SK-N-SH (cell line): ENCODE measurements around the gene ANKRD2. TPM values are rescaled to one million over a fixed set of nuclear protein-coding genes. Genes with fewer than 3 reads are reported as not detected.
A peak's percentile ranks its signal among the peaks of the same experiment; 100 is the strongest.

Source experiments
- CTCF ChIA-PET: fragments of 300-600, 350-600 bp; formaldehyde crosslinking; extraction: SDS; loops from one replicate; lab custom pipeline; 2021; lab: Yijun Ruan, JAX
- POLR2A ChIA-PET: fragments of 350-600 bp; sonication (Branson Sonifier 250); formaldehyde crosslinking; extraction: SDS; loops from one replicate; lab custom pipeline; 2020; ENCODE audit warnings: antibody characterized with exemption, inconsistent platforms; lab: Yijun Ruan, JAX
- DNase-seq: peaks from one replicate; pipeline ENCODE4 v3.0.0; 2012
- H2AFZ ChIP-seq: fragments of 200-600 bp; sonication (generic); 2 replicates; pipeline ENCODE4 v1.8.1; 2016; ENCODE audit warnings: antibody characterized with exemption, mild to moderate bottlenecking, low read depth
- H3F3A ChIP-seq: fragments of 200-600 bp; sonication (generic); replicated peaks from 2 replicates; pipeline ENCODE3; 2016; ENCODE audit warnings: antibody characterized with exemption, mild to moderate bottlenecking; ENCODE audit not compliant: insufficient read depth
- H3K27ac ChIP-seq, 2 experiments: fragments of 200-500 bp in 1 of 2; fragments of 200-600 bp in 1 of 2; sonication (Bioruptor generic) in 1 of 2; sonication (generic), shearing (Covaris generic) in 1 of 2; 2 replicates each; pipeline versions ENCODE4 v1.5.1 to v1.6.1; 2014 to 2016; ENCODE audit warnings: low read depth in 2 of 2, inconsistent platforms in 1 of 2, low read length in 1 of 2, mild to moderate bottlenecking in 1 of 2, mixed read lengths in 1 of 2
- H3K27me3 ChIP-seq: fragments of 200-600 bp; sonication (generic), shearing (Covaris generic); 2 replicates; pipeline ENCODE4 v1.6.1; 2016; ENCODE audit warnings: mixed run types; ENCODE audit not compliant: insufficient read depth
- H3K36me3 ChIP-seq, 2 experiments: fragments of 200-500 bp in 1 of 2; fragments of 200-600 bp in 1 of 2; sonication (Bioruptor generic) in 1 of 2; sonication (generic) in 1 of 2; replicated peaks in 1 of 2; 2 replicates each; pipeline versions ENCODE3 to v1.5.1; 2014 to 2016; ENCODE audit warnings: low read length in 1 of 2, mild to moderate bottlenecking in 1 of 2; ENCODE audit not compliant: insufficient read depth in 2 of 2, control insufficient read depth in 1 of 2
- H3K4me1 ChIP-seq, 2 experiments: fragments of 200-500 bp in 1 of 2; fragments of 200-600 bp in 1 of 2; sonication (Bioruptor generic) in 1 of 2; sonication (generic), shearing (Covaris generic) in 1 of 2; 2 replicates each; pipeline versions ENCODE4 v1.5.1 to v1.6.1; 2014 to 2016; ENCODE audit warnings: low read depth in 1 of 2, low read length in 1 of 2, mixed run types in 1 of 2; ENCODE audit not compliant: insufficient read depth in 2 of 2, control insufficient read depth in 1 of 2
- H3K4me2 ChIP-seq: fragments of 200-600 bp; sonication (generic), shearing (Covaris generic); 2 replicates; pipeline ENCODE4 v1.6.1; 2017; ENCODE audit warnings: mixed run types
- H3K4me3 ChIP-seq, 2 experiments: fragments of 200-500 bp in 1 of 2; fragments of 200-600 bp in 1 of 2; sonication (Bioruptor generic) in 1 of 2; sonication (generic), shearing (Covaris generic) in 1 of 2; 2 replicates each; pipeline versions ENCODE4 v1.5.1 to v1.8.1; 2014 to 2016; ENCODE audit warnings: low read depth in 2 of 2, inconsistent platforms in 1 of 2, low read length in 1 of 2, mild to moderate bottlenecking in 1 of 2, mixed read lengths in 1 of 2, moderate library complexity in 1 of 2
- H3K79me2 ChIP-seq: fragments of 200-600 bp; sonication (generic); 2 replicates; pipeline ENCODE4 v1.8.1; 2017; ENCODE audit warnings: mild to moderate bottlenecking; ENCODE audit not compliant: insufficient read depth
- H3K9ac ChIP-seq: fragments of 200-600 bp; sonication (generic); 2 replicates; pipeline ENCODE4 v1.6.1; 2017; ENCODE audit warnings: mixed run types
- H3K9me2 ChIP-seq: fragments of 200-600 bp; sonication (generic); 2 replicates; pipeline ENCODE4 v1.6.1; 2017; ENCODE audit warnings: mixed run types
- H3K9me3 ChIP-seq: fragments of 200-600 bp; sonication (generic); 2 replicates; pipeline ENCODE4 v1.6.1; 2017; ENCODE audit warnings: mixed run types, mild to moderate bottlenecking, moderate library complexity
- H4K20me1 ChIP-seq: fragments of 200-600 bp; sonication (generic); 2 replicates; pipeline ENCODE4 v1.6.1; 2017; ENCODE audit warnings: mild to moderate bottlenecking, mixed run types; ENCODE audit not compliant: insufficient read depth
- CTCF ChIP-seq: fragments of 200-600 bp; sonication (generic); IDR thresholded peaks from 2 replicates; pipeline ENCODE4 v1.6.1; 2017; ENCODE audit warnings: antibody characterized with exemption, mild to moderate bottlenecking, moderate library complexity
- IRF3 ChIP-seq: fragments of 150-350 bp; IDR thresholded peaks from 2 replicates; pipeline ENCODE4 v1.6.1; 2016; ENCODE audit warnings: mild to moderate bottlenecking, low read depth, low read length
- SMC3 ChIP-seq: IDR thresholded peaks from 2 replicates; pipeline ENCODE4 v1.6.1; 2012; ENCODE audit warnings: low read depth, low read length, improper control_type of control experiment
- TCF12 ChIP-seq: IDR thresholded peaks from 2 replicates; pipeline ENCODE4 v1.4.0; 2012
- USF2 ChIP-seq: fragments of 150-350 bp; IDR thresholded peaks from 2 replicates; pipeline ENCODE4 v1.6.1; 2017; ENCODE audit warnings: antibody characterized with exemption, low read length, low read depth, borderline replicate concordance
- YY1 ChIP-seq: IDR thresholded peaks from 2 replicates; pipeline ENCODE4 v1.4.0; 2012; ENCODE audit warnings: low read depth, mild to moderate bottlenecking
- WGBS: methylation state at CpG from one replicate; pipeline ENCODE4 v1.1.6; 2017; ENCODE audit warnings: low lambda C conversion rate; 5-methylcytosine and 5-hydroxymethylcytosine counted together
- polyA plus RNA-seq, 3 experiments: library from polyadenylated mRNA; depleted of rRNA; stranded (reverse); fragments of >200 nt; gene quantifications; 2 replicates each; pipeline ENCODE4 v1.2.3, GENCODE V29; 2012

The ANKRD2 gene
- polyA plus RNA-seq, 1 of the 3 experiments (the other 2 are of a cell fraction): 0.72 TPM

GRCh38 chr10:97582169-97582568, 9.6 kb downstream of the ANKRD2 start:
- peak; percentile 5 for DNase-seq

GRCh38 chr10:97583476-97583875, 10.9 kb downstream of the ANKRD2 start:
- no peaks in the 10 kb centered on the region for H3K27me3 ChIP-seq
- no peaks in the 10 kb centered on the region for H3F3A ChIP-seq
- peak; percentile 22 for DNase-seq
- ChIA-PET CTCF (interaction anchor here (1.4 to 7.1 kb wide), 3 partner anchors 12 to 30 kb away, joined by 4 to 60 read pairs (median 7); partner anchors contain the start of gene ANKRD2), POLR2A (interaction anchor here (0.9 kb wide), 1 partner anchor 10 kb away, joined by 3 read pairs; no protein-coding TSS in a partner anchor)
- TF ChIP-seq SMC3 (no peak), YY1 (no peak), TCF12 (no peak), USF2 (no peak), IRF3 (no peak), CTCF (no peak)
- H3K4me2 ChIP-seq: no peak overlapping the region
- H3K4me1 ChIP-seq: peaks cover 0 to 21% of the 10 kb centered on the region in 2 experiments; a peak in 1 of 4 replicates
- no peaks in the 10 kb centered on the region for H4K20me1 ChIP-seq
- no peak overlapping the region for H3K9ac ChIP-seq
- H3K36me3 ChIP-seq: no peaks in the 10 kb centered on the region
- WGBS: 95% methylated on average over 6 of the region's 13 CpGs
- H3K9me3 ChIP-seq: no peaks in the 10 kb centered on the region
- H3K4me3 ChIP-seq: no peak overlapping the region
- H3K79me2 ChIP-seq: no peaks in the 10 kb centered on the region
- H3K27ac ChIP-seq: peak overlapping the region in 1 of 2 experiments; percentile 62; a peak in 2 of 4 replicates
- peak overlapping the region; percentile 85; the same call in 1 of the 2 replicates for H2AFZ ChIP-seq
- no peaks in the 10 kb centered on the region for H3K9me2 ChIP-seq

More at GRCh38 chr10:97582169-97582568, 9.6 kb downstream of the ANKRD2 start:
- no peak overlapping the region for H3K9ac ChIP-seq
- no peaks in the 10 kb centered on the region for H3K27me3 ChIP-seq
- no peaks in the 10 kb centered on the region for H3F3A ChIP-seq
- no peaks in the 10 kb centered on the region for H3K36me3 ChIP-seq
- H3K4me3 ChIP-seq: no peak overlapping the region
- 92% methylated on average over 6 of the region's 8 CpGs for WGBS
- H4K20me1 ChIP-seq: no peaks in the 10 kb centered on the region
- no peaks in the 10 kb centered on the region for H3K9me2 ChIP-seq
- no peaks in the 10 kb centered on the region for H3K79me2 ChIP-seq
- H3K27ac ChIP-seq: no peak overlapping the region
- peaks cover 0 to 21% of the 10 kb centered on the region in 2 experiments; a peak in 1 of 4 replicates for H3K4me1 ChIP-seq
- H3K9me3 ChIP-seq: no peaks in the 10 kb centered on the region
- no peak overlapping the region for H3K4me2 ChIP-seq
- ChIA-PET CTCF (interaction anchor here (1.4 to 7.1 kb wide), 2 partner anchors 8 to 10 kb away, joined by 4 to 60 read pairs; partner anchors contain the start of gene ANKRD2), POLR2A (no interaction called here)
- H2AFZ ChIP-seq: no peak overlapping the region
- TF ChIP-seq IRF3: no peak
